HG02885 (cell line): ENCODE measurements around the gene NCKAP5L.
"Not testable (repeated sequence)": the region's sequence is repeated elsewhere in the genome, so short reads cannot be mapped to it uniquely, and the experiment has no call there.

Experiments
- ATAC-seq: cut with Tn5 transposase; IDR thresholded peaks from one replicate; pipeline ENCODE4 v1.9.1; 2021; ENCODE audit warnings: mild to moderate bottlenecking; ENCODE audit not compliant: unreplicated experiment, poor library complexity

Gene NCKAP5L

DNA sequence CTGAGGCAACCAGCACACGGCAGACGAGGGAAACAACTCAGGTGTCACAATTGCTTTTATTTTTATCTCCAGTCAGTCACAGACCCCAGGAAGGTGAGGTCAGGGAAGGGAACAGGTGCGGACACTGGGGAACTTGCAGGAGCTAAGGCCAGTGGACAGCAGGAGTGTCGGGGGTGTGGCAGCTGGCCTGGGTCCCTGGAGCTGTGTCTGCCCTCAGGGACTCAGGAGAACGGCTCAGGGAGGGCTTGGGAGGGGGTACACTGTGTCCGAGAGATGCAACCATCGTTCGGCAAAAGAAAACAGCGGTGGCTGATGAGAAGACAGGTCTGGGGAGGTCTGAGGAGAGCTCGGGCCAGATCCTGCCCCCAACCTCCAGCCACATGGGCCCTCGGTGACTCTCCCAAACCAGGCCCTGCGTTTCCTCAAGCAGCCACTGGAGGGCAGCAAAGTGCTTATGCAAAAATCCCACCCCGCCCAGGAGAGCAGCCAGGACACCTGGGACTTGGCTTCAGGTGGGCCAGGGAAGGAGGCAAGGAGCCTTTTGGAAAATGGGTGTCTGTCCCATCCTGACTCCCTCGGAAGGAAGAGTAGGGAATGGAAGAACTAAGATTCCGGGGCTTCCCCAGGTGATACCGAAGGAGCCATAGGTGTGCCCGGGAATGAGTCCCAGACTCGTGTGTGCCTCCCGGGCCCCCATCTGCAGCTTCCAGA lies 38.8 kb upstream of the NCKAP5L start:
- ATAC-seq: no peak

DNA sequence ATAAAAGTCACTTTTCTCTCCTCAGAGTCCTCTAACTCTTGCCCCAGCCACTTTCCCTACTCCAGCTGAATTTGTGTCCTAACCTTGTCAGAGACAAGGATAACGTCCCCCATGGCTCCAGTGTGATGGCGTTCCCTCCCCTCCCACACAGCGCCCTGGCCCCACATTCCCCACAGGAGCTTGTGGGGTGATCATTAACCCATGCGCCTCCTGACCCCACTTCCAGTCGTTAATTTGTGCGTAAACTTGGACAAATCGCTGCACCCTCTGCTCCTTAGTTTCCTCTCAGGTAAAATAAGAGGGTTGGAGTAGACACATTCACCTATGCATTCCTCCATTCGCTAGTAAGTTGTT lies 37.5 kb upstream of the NCKAP5L start:
- ATAC-seq: no peak

DNA sequence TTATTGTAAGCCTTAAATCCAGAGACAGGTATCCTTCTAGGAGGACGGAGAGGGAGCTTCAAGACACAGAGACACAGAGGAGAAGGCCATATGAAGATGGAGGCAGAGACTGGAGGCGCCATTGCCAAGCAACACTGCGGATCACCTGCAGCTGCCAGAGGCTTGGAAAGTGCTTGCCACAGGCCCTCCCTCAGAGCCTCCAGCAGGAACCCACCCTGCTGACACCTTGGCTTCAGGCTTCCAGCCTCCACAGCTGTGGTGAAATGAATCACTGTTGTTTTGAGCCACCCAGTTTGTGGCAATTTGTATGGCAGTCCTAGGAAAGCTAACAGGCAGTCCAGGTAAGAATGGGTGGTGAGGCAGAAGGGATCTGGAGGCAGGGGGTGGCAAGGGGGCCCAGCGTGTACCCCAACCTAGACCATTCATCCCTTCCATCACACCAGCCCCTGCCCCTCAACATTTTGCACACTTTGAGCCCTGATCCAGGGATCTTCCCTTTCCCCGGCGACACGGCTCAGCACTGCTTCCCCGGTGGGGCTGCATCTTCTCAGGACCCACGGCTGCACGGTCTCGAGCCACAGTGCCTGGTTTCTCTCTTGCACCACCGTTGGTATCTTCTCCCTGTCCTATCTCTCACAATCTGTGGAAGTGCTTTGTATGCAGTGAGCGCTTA lies 37.0 kb upstream of the NCKAP5L start:
- ATAC-seq: no peak

DNA sequence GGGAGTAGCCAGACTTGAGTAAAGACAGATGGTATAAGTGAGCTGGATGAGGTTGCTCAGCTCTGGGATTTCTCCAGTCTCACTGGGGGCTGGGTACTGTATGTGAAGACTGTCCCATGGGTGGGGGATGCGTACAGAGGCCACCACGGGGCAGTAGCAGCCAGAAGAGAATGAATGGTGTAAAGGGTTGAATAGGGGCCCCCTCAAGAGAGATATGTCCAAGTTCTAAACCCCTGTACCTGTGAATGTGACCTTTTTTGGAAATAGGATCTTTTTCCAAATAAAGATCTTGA lies 36.5 kb upstream of the NCKAP5L start:
- ATAC-seq: no peak

DNA sequence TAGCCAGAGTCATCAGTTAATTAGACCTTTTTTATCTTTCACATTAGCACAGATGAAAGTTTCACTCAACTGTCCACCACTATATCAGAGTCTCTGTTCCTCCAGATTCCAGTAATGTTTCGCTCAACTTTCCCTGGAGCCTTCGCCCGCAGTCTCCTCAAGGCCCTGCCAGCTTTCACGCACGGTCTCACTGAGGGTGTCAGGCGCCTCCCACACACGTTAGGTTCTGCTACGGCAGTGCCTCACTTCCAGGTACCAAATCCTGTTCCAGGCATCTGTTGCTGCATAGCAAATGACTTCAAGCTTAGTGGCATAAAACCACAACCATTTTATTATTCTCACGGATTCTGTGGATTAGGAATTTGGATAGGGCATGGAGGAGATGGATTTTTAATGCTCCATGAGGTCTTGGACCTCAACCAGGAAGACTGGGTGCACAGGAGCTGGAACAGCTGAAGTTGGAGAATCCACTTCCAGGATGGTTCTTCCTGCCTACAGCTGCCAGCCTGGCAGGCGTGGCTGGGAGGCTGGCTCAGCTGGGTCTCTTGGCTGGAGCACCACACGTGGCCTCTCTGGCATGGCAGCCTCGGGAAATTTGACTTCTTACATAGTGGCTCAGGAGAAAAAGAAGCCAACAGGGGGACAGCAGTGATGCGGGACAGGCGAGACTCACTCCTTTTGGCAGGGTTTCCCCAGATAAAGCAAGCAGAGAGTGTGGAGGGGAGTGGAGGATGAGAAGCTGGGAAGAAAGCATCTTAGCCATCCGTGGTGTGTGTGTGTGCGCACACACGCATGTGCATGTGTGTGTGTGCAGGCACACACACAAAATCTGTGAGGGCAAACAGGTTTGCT lies 36.0 kb upstream of the NCKAP5L start:
- no peak for ATAC-seq

DNA sequence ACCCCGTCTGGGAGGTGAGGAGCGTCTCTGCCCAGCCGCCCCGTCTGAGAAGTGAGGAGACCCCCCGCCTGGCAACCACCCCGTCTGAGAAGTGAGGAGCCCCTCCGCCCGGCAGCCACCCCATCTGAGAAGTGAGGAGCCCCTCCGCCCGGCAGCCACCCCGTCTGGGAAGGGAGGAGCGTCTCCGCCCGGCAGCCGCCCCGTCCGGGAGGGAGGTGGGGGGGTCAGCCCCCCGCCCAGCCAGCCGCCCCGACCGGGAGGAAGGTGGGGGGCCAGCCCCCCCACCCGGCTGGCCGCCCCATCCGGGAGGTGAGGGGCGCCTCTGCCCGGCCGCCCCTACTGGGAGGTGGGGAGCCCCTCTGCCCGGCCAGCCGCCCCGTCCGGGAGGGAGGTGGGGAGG lies 32.7 kb upstream of the NCKAP5L start:
- ATAC-seq: not testable (repeated sequence)

DNA sequence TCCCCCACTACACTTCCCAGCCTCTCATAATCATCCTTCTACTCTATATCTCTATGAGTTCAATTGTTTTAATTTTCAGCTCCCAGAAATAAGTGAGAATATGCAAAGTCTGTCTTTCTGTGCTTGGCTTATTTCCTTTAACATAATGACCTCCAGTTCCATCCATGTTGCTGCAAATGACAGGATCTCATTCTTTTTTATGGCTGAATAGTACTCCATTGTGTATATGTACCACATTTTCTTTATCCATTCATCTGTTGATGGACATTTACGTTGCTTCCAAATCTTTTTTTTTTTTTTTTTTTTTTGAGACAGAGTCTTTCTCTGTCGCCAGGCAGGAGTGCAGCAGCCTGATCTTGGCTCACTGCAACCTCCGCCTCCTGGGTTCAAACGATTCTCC lies 27.7 kb upstream of the NCKAP5L start:
- ATAC-seq: not testable (repeated sequence)

DNA sequence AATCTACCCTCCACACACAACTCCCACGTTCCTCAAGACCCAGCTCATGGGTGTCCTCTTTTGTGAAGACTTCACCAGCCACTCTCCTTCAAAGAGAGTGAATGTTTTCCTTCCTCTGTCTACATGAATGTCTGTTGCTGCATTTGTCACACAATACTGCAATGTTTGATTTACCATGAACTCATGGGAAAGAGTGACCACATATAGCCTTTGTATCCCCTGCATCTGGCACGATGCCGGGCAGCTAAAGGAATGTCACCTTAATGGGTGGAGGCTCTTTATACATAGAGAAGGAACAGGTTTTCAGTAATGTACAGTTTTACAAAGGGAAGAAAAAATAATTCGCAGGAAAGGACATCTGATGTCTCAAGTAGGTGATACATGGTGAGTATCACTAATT lies 26.8 kb upstream of the NCKAP5L start:
- no peak for ATAC-seq

DNA sequence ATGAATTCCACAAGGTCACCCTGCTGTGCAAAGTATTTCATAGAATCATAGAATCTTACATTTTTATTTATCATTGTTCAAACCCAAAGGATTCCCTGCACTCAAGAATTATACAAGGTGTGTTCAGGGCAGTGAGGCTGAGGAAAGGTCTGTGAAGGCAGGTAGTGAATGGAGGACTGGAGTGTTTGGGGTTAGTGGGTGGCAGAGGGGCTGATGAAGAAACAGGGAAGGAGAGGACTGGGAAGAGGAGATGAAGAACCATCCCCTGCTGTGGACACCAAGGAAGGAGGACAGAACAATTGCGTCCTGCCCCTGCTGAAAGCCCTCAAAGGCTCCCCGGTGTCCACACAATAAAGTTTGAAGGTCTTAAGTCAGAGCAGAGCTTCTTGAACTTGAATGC lies 25.5 kb upstream of the NCKAP5L start:
- ATAC-seq: no peak

DNA sequence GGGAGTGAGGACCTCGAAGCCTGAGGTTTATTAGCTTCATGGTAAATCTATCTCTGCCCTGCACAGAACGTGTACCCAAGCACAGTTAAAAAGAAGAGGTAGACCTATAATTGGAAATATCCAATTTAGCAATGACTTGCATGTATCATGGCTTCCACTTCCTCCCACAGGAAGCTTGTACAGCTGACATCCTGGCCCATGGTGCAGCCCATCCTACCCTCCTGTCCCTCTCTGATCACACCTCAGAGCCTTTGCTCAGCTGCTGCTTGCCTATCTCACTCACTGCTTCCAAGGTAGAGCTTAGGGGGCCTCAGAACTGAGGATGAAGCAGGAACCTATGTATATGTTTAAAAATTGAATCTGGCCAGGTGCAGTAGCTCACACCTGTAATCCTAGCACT lies 18.9 kb upstream of the NCKAP5L start:
- no peak for ATAC-seq

DNA sequence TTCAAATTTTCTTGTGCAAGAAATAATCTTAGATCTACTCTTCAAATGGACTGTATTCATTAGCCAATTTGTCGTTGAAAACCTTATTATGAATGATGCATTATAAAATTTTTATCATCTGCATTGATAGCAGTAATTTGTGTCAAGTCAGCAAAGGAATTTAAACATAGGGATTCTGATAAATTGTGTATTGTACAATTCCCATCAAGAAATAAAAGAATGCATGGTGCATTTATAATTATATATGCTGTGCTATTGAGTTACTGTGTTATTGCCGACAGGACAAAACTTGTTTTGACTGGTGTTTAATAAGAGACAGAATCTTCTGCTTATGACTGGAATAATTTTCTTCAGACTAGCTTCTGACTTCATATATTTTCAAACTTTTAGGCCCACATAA lies 17.8 kb upstream of the NCKAP5L start:
- ATAC-seq: no peak

DNA sequence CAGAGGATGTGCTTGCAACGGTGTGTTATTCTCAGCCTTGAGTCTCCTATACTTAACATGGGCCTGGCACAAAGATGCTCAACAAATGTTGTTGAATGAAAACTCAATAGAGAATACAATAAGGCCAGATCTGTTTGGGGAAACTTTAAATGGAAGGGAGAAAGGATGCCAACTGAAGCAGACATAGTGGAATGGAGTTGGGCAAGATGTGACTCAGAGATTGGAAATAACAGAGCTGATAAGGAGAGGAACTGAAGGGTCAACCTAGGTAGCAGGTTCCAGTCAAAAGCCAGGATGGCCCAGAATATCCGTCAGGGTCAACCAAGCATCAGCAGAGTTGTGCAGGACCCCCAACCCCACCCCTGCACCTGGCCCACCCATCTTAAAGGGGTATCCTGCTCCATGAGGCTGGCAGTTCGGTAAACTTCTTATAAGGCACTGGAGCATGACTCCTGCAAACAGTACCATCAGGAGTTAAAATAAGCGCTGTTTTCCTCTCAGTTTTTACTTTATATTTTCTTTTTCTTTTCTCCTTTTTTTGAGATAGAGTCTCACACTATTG lies 15.7 kb upstream of the NCKAP5L start:
- ATAC-seq: no peak

DNA sequence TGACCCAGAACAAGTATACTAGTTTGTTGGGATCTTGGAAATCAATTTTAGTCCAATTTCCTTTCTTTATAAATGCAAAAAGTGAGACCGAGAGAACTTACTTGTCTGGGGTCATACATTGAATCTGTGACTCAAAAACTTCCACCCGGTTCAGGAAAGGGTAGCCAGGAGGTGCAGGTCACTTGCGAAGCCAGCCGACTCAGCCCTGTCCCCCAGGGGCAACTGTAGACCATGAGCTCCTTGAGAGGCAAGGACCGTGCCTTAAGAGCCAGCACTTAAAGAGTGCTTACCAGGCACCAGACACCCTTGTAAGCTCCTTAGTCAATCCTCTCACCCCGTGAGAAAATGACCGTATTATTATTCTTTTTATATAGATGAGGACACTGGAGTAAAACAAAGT lies 15.2 kb upstream of the NCKAP5L start:
- ATAC-seq: no peak

DNA sequence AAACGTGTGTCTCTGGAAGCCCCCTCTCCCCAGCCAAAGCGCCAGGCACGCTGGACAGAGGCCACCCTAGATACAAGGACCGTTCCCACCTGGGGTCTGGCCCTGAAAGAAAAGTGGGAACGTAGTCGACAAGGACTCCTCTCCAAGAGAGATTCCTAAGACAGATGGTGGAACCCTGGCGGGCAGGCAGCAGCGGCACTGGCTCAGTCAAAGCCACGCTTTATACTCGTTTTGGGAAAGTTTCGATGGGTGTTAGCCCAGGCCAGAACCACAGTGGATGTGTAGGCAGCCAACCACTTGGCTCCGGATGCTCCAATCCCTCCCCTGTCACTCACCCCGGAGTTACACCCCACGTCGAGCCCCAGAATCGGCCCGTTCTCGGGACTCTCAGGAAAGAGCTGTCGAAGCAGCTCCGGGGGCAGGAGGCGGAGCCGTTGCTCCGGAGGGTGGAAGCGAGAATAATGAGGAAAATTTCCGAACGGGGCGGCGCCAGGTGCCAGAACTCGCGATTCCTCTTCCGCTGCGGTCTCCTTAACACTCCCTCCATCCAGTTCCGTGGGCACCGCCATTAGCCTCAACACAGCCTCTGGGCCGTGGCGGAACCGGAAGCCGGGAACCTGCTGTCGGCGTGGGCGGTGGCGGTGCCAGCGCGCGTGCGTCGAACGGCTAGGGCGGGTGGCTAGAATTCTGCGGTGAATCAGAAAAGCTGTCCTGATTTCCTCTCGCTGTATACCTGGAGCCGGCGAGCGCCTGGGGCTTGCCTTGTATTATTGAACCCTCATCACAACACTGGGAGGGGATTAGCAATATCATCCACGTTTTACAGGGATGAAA lies 14.5 kb upstream of the NCKAP5L start, which contains the start of gene BCDIN3D:
Gene BCDIN3D (minus strand): TSS at position 588 of the 834 bp plus-strand sequence. CDS start 19 bp downstream, at position 569.
- peak; percentile 92 for ATAC-seq

DNA sequence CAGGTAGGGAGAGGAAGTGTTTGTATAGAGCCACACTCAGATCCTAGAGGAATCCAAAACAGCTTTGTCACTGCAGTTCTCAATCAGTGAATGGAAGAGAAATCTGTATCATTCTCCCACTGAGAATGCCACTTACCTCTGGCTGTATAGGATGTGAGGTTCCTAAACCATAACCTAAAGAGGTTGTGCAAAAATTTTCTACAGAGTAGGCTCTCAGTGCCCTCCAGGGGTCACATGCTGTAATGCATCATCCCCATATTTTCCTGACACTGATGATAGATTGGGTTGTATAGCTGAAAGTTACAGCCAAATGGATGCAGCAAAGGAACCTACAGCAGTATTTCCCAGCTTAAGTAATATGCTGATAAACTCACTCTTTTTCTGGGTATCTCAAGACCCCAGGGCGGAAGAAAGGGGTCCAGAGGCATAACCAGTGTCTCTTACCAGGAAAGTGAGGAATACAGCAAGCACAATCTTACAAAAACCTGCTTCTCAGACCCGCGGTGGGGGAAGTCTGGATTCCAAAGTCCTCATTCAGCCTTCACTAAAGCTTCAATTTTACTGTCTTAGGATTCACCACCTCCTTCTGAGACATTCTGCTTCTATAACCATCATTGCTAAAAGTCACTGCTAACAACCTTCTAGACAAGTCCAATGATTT lies 10.9 kb upstream of the NCKAP5L start:
- ATAC-seq: no peak

DNA sequence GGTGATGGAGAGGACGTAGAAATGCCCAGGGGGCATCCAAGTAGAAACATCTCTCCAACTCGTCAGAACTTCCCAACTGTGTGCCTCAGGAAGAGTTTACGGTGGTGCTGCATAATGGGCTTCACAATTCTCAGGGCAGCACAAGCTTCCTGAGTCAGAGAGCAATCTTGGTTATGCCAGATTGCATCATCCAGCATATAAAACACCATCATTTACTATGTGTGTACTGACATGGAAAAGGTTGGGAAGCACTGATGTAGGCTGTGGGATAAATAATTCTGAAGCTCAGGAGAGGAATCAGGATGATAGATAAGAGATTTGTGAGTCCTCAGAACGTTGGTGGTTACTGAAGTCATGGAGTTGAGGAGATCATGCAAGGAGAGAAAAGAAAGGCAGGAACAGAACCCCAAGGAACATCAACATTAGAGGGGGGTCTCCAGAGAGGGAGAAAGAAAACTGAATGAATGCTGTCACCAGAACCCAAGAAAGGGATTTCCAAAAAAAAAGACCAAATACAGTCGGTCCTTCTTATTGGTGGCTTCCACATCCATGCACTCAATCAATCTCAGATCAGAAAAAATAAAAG lies 4.7 kb upstream of the NCKAP5L start:
- ATAC-seq: no peak

DNA sequence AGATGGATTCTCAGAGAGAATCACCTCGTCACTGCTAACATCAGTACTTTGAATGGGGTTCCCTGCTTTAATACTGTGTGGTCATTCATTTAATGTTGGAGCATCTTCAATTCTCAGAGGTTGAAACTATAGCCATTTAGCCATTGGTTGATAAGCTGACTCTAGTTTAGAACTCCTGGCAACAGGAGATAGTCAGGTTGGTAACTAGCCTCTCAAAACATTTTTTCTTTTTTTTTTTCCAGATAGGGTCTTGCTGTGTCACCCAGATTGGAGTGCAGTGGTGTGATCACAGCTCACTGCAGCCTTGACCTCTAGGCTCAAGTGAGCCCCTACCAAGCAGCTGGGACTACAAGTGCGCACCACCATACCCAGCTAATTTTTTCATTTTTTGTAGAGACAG lies 3.5 kb upstream of the NCKAP5L start:
- ATAC-seq: no peak

DNA sequence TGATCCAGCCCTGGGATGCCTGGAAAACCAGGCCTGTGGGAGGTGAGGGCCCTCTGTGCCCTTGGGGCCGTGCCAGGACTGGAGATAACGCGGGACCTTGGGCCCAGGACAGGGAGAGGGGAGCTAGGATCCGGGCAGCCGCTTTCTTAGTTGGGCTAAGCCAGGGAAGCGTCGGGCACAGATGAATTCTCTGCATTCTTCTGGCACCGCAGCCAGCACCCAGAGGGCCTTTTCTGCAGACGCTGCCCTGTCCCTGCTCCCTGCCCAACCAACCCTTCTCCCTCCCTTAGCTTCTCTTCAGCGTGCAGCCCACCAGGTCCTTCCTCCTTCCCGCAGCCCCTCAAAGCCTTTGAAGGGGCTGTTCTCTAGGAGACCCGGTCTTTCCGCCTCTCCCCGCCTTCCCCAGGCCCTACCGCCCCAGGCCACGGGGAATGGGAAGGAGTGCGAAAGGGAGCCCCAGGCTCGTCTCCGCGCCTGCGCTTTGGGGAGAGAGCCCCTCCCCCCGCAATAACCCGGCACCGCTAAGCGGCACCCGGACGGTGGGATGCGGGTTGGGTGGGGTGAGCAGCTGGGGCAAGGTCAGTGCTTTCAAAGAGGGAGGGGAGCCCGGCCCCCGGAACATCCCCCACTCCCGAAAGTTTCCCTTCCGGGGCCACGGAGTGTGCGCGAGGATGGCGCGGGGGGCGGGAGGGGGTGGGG lies 663 bp downstream of the NCKAP5L start:
- no peak for ATAC-seq

DNA sequence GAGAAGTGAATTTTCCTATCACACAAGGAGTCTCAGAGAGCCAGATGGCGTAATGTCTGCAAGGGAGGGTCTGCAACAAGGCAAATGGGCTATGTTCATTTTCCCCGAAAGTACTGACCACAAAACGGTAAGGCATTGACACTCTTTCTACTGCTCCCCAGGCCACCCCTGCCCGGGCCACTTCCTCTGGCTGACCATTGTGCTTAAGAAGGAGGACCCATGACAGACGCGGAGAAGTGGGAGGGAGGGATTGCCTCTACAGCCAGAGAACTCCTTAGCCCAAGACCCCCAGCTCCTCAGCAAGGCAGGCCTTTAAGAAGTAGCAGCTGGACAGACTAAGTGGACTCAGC lies 1.2 kb downstream of the NCKAP5L start:
- no peak for ATAC-seq
